B cell (primary cell): ENCODE data around the gene CSNK1G1.

ENCODE experiments used
- CTCF ChIP-seq: fragments of 200-600 bp; IDR thresholded peaks from one replicate; pipeline ENCODE4 v1.8.0; 2022; ENCODE audit warnings: antibody characterized with exemption, mild to moderate bottlenecking
- EZH2 ChIP-seq: IDR thresholded peaks from 2 replicates; pipeline ENCODE4 v1.6.1; 2012; ENCODE audit warnings: borderline replicate concordance, low read depth, mild to moderate bottlenecking, moderate library complexity, low read length; ENCODE audit not compliant: insufficient read depth, poor library complexity, severe bottlenecking

GRCh38 chr15:64348455-64348854, 7.5 kb downstream of the CSNK1G1 start:
- TF ChIP-seq CTCF (no peak), EZH2 (no peak)
